Measurements from ENCODE around the gene DNAJC25. TPM values are rescaled to one million over a fixed set of nuclear protein-coding genes. Genes with fewer than 3 reads are reported as not detected.

DNAJC25 gene
- total RNA-seq, 1 donor from 2014 or later, result 6.6 TPM

GRCh38 chr9:111634860-111635259 is 3.7 kb downstream of the DNAJC25 start:
- intact Hi-C loops (cut with DNase I), result no loop called here
- Histone ChIP-seq H3K4me1 (peaks cover 34% of the 10 kb centered on the region), H3K27me3 (no peaks in the 10 kb centered on the region), H3K36me3 (no peaks in the 10 kb centered on the region), H3K9me3 (no peaks in the 10 kb centered on the region), H3K4me3 (no peak overlapping the region), H3K27ac (no peak overlapping the region)
- ATAC-seq (no peak), DNase-seq (no peak)
- TF ChIP-seq CTCF (IDR thresholded peaks at IDR 0.05), result no peak

- TF ChIP-seq CTCF (IDR thresholded peaks at IDR 0.05), result no peak
- DNase-seq (no peak), ATAC-seq (no peak)
- no peak overlapping the region for H3K27ac ChIP-seq
- intact Hi-C loops (cut with DNase I), result no loop called here
- no peaks in the 10 kb centered on the region for H3K9me3 ChIP-seq
- no peaks in the 10 kb centered on the region for H3K27me3 ChIP-seq
- H3K36me3 ChIP-seq, result no peaks in the 10 kb centered on the region
- peaks cover 21% of the 10 kb centered on the region for H3K4me1 ChIP-seq
- H3K4me3 ChIP-seq, result no peak overlapping the region
Observed at GRCh38 chr9:111637421-111637950, 6.4 kb downstream of the DNAJC25 start.

GRCh38 chr9:111644195-111644772 is 13.2 kb downstream of the DNAJC25 start:
- H3K9me3 ChIP-seq, result no peaks in the 10 kb centered on the region
- ATAC-seq, result no peak

GRCh38 chr9:111645806-111646205 is 14.7 kb downstream of the DNAJC25 start:
- intact Hi-C loops (cut with DNase I), result no loop called here
- Histone ChIP-seq H3K36me3 (peaks cover 21% of the 10 kb centered on the region), H3K4me1 (no peaks in the 10 kb centered on the region), H3K27me3 (no peaks in the 10 kb centered on the region), H3K27ac (no peak overlapping the region), H3K4me3 (no peak overlapping the region), H3K9me3 (no peaks in the 10 kb centered on the region)
- no peak for TF ChIP-seq CTCF (IDR thresholded peaks at IDR 0.05)
- no peak for ATAC-seq
- no peak for DNase-seq

More at GRCh38 chr9:111644195-111644772, 13.2 kb downstream of the DNAJC25 start:
- H3K36me3 ChIP-seq, result peaks cover 13% of the 10 kb centered on the region
- H3K27ac ChIP-seq, result no peak overlapping the region
- DNase-seq, result no peak
- intact Hi-C loops (cut with DNase I), result no loop called here
- no peaks in the 10 kb centered on the region for H3K4me1 ChIP-seq
- no peak for TF ChIP-seq CTCF (IDR thresholded peaks at IDR 0.05)
- H3K4me3 ChIP-seq, result no peak overlapping the region
- no peaks in the 10 kb centered on the region for H3K27me3 ChIP-seq

- ATAC-seq (no peak), DNase-seq (no peak)
- intact Hi-C loops (cut with DNase I), result no loop called here
- Histone ChIP-seq H3K4me1 (no peaks in the 10 kb centered on the region), H3K27ac (no peak overlapping the region), H3K4me3 (no peak overlapping the region), H3K27me3 (no peaks in the 10 kb centered on the region), H3K9me3 (no peaks in the 10 kb centered on the region), H3K36me3 (peaks cover 21% of the 10 kb centered on the region)
- TF ChIP-seq CTCF (IDR thresholded peaks at IDR 0.05), result no peak
Observed at GRCh38 chr9:111646417-111646816, 15.3 kb downstream of the DNAJC25 start.
